ENCODE data around the gene ABCG4. TPM values are rescaled to one million over a fixed set of nuclear protein-coding genes. Genes with fewer than 3 reads are reported as not detected.

Gene ABCG4
- total and polyA plus RNA-seq, 9 of the 15 experiments (the other 6 are each of a cell fraction or from before 2014, with no cell fraction given): 0.03 to 0.11 (median 0.07) TPM; not detected in 4

DNA sequence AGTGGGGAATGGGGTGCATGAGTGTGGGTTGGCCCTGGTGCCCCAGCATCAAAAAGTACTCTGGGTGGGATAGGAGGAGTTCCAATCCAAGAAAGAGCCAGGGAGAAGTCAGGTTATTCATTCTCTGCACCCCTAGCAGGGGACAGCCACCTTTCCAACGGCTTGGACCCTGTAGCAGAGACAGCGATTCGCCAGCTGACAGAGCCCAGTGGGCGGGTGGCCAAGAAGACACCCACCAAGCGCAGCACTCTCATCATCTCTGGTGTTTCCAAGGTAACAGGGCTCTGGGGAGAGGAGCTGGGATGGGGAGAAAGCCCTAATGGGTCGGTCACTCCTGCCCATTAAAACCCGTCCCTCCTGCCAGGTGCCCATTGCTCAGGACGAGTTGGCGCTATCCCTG is 35.1 kb upstream of the ABCG4 start:
- ChIA-PET CTCF (ENCODE audit: low intra/inter-chr PET ratio) (no interaction called here), POLR2A (interaction anchor here (1.4 to 2.6 kb wide), 2 partner anchors 19 to 46 kb away, joined by 3 to 8 read pairs; partner anchors contain the start of gene VPS11)
- Histone ChIP-seq H3K9ac (ENCODE audit: insufficient read depth in 1 of 2, low read depth in 2 of 2, low read length in 2 of 2) (no peak overlapping the region), H3K36me3 (ENCODE audit: control insufficient read depth, insufficient read depth, low read length) (peaks cover 96% of the 10 kb centered on the region), H2AFZ (ENCODE audit: low read depth, low read length) (no peak overlapping the region), H3K4me1 (replicated peaks in 1 of 2; ENCODE audit: control insufficient read depth in 2 of 2, insufficient read depth in 2 of 2, low read length in 2 of 2) (peaks cover 16 to 19% of the 10 kb centered on the region in 2 experiments), H3K27ac (ENCODE audit: extremely low read depth, low read depth, low read length) (no peak overlapping the region), H3K9me3 (replicated peaks; ENCODE audit: control insufficient read depth, insufficient read depth, low read depth, low read length) (no peaks in the 10 kb centered on the region), H3K4me3 (no peak overlapping the region), H4K20me1 (replicated peaks; ENCODE audit: control insufficient read depth, insufficient read depth, low read length) (peaks cover 17% of the 10 kb centered on the region), H3K9me1 (ENCODE audit: control insufficient read depth, insufficient read depth, low read length) (no peaks in the 10 kb centered on the region), H3K4me2 (ENCODE audit: insufficient read depth, low read length) (no peak overlapping the region), H3K27me3 (ENCODE audit: control insufficient read depth in 2 of 2, insufficient read depth in 2 of 2, low read length in 2 of 2) (no peaks in the 10 kb centered on the region), H3K79me2 (ENCODE audit: control insufficient read depth, insufficient read depth, low read length) (peaks cover 19% of the 10 kb centered on the region)
- intact Hi-C loops (cut with micrococcal nuclease): no loop called here
- no peak for ATAC-seq
- TF ChIP-seq IRF2 (CRISPR knock-in tag; IDR thresholded peaks at IDR 0.05): no peak
- BruUV-seq (replicated peaks): no TSS peak
- no peak for FAIRE-seq
- DNase-seq (ENCODE audit: extremely low read depth in 1 of 4, low spot score in 3 of 4): no peak
- in situ Hi-C loops (cut with MboI): no loop called here
- WGBS (ENCODE audit: insufficient coverage, low coverage, missing lambda C conversion rate): 95% methylated on average over 9 of the region's 9 CpGs

DNA sequence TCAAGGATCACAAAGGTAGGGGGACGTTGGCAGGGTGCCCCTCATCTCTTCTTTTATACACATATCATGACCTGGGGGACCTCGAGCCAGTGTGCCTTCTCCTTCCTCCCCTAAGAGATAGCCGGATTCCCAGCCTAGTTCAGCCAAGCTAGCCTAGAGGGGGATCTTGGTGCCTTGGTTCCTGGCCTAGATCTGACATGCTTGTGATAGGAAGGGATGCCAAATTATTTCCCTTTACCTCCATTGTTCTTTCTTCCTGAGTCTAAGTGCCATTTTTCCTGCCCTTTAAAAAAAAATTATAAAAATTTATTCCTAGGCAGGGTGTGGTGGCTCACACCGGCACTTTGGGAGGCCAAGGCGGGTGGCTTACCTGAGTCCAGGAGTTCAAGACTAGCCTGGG is 34.5 kb upstream of the ABCG4 start:
- H3K4me1 ChIP-seq (replicated peaks in 1 of 2; ENCODE audit: control insufficient read depth in 2 of 2, insufficient read depth in 2 of 2, low read length in 2 of 2): peaks cover 12 to 13% of the 10 kb centered on the region in 2 experiments

More for the DNA sequence above, 34.5 kb upstream of the ABCG4 start:
- TF ChIP-seq E2F8 (IDR thresholded peaks at IDR 0.05; ENCODE audit: low read depth, partially characterized antibody): no peak
- ChIA-PET POLR2A (interaction anchor here (0.6 to 2.6 kb wide), 4 partner anchors 20 to 208 kb away, joined by 3 to 8 read pairs (median 3); partner anchors contain the start of gene VPS11), CTCF (ENCODE audit: low intra/inter-chr PET ratio) (no interaction called here)
- H3K9me1 ChIP-seq (ENCODE audit: control insufficient read depth, insufficient read depth, low read length): no peaks in the 10 kb centered on the region
- intact Hi-C loops (cut with micrococcal nuclease): no loop called here
- H3K4me3 ChIP-seq: no peak overlapping the region
- no peaks in the 10 kb centered on the region for H3K27me3 ChIP-seq (ENCODE audit: control insufficient read depth in 2 of 2, insufficient read depth in 2 of 2, low read length in 2 of 2)
- H3K9ac ChIP-seq (ENCODE audit: insufficient read depth in 1 of 2, low read depth in 2 of 2, low read length in 2 of 2): no peak overlapping the region
- 90% methylated on average over 5 of the region's 5 CpGs for whole genome bisulfite sequencing (ENCODE audit: insufficient coverage, low coverage, missing lambda C conversion rate)
- H3K9me3 ChIP-seq (replicated peaks; ENCODE audit: control insufficient read depth, insufficient read depth, low read depth, low read length): no peaks in the 10 kb centered on the region
- peaks cover 12% of the 10 kb centered on the region; the same call in 1 of the 2 replicates for H4K20me1 ChIP-seq (replicated peaks; ENCODE audit: control insufficient read depth, insufficient read depth, low read length)
- ATAC-seq (no peak), FAIRE-seq (no peak), DNase-seq (ENCODE audit: extremely low read depth in 1 of 4, low spot score in 3 of 4) (no peak)
- no peak overlapping the region for H3K4me2 ChIP-seq (ENCODE audit: insufficient read depth, low read length)
- BruUV-seq (replicated peaks): no TSS peak
- in situ Hi-C loops (cut with MboI): no loop called here
- no peak overlapping the region for H3K27ac ChIP-seq (ENCODE audit: extremely low read depth, low read depth, low read length)
- no peak overlapping the region for H2AFZ ChIP-seq (ENCODE audit: low read depth, low read length)
- peaks cover 91% of the 10 kb centered on the region for H3K36me3 ChIP-seq (ENCODE audit: control insufficient read depth, insufficient read depth, low read length)
- H3K79me2 ChIP-seq (ENCODE audit: control insufficient read depth, insufficient read depth, low read length): peaks cover 12% of the 10 kb centered on the region
